Prostate gland (tissue), 2 donors: ENCODE measurements around the gene SYMPK. TPM values are rescaled to one million over a fixed set of nuclear protein-coding genes. Genes with fewer than 3 reads are reported as not detected.

Experiments used
- DNase-seq: peaks from one replicate; pipeline ENCODE4 v3.0.0-alpha.2; 2019; ENCODE audit warnings: low spot score
- H3K27ac ChIP-seq, 2 donors: fragments of 200-600 bp; sonication (generic); 2 replicates each; pipeline ENCODE4 v1.5.1; 2017 to 2019
- H3K27me3 ChIP-seq: fragments of 200-600 bp; sonication (generic); replicated peaks from 2 replicates; pipeline ENCODE4 v1.5.1; 2019; ENCODE audit not compliant: insufficient read depth
- H3K36me3 ChIP-seq, 2 donors: fragments of 200-600 bp; sonication (generic); 1 replicate in 1 of 2; 2 replicates in 1 of 2; pipeline versions ENCODE4 v1.5.1 to v1.8.1; 2017 to 2019
- H3K4me1 ChIP-seq: fragments of 200-600 bp; sonication (generic); replicated peaks from 2 replicates; pipeline ENCODE4 v1.5.1; 2019
- H3K4me3 ChIP-seq, 2 donors: fragments of 200-600 bp; sonication (generic); 2 replicates each; pipeline ENCODE4 v1.5.1; 2017 to 2019
- H3K9me3 ChIP-seq: fragments of 200-600 bp; sonication (generic); 2 replicates; pipeline ENCODE4 v1.5.1; 2017
- POLR2A ChIP-seq: fragments of 450-650 bp; IDR thresholded peaks from one replicate; pipeline ENCODE4 v1.6.1; 2016; ENCODE audit warnings: antibody characterized with exemption, mild to moderate bottlenecking
- POLR2AphosphoS5 ChIP-seq: sonication (generic); formaldehyde crosslinking; IDR thresholded peaks from one replicate; pipeline ENCODE4 v1.6.1; 2017; ENCODE audit warnings: antibody characterized with exemption
- WGBS: methylation state at CpG from one replicate; pipeline ENCODE4 v1.1.5; 2018; 5-methylcytosine and 5-hydroxymethylcytosine counted together
- intact Hi-C: fragments of 100-400 bp; cut with DNase I; formaldehyde crosslinking; loops from one replicate; pipeline ENCODE4 v1.14.2; 2022
- total RNA-seq, 2 donors: library from RNA; depleted of rRNA; stranded (reverse); fragments of >200 nt; gene quantifications; one replicate each; pipeline ENCODE4 v1.1.0, GENCODE V29; 2016
- TF ChIP-seq, protein P1 (sequence below), 4 experiments: fragments of 200-600 bp in 2 of 4; fragments of 450-650 bp in 2 of 4; sonication (generic) in 2 of 4; IDR thresholded peaks; 1 replicate in 3 of 4; 2 replicates in 1 of 4; pipeline ENCODE4 v1.5.1; 2016 to 2019; ENCODE audit warnings: antibody characterized with exemption in 4 of 4, mild to moderate bottlenecking in 2 of 4, moderate library complexity in 2 of 4

Gene SYMPK
- total RNA-seq, 2 donors from 2014 or later: 76.4 to 104 TPM

DNA sequence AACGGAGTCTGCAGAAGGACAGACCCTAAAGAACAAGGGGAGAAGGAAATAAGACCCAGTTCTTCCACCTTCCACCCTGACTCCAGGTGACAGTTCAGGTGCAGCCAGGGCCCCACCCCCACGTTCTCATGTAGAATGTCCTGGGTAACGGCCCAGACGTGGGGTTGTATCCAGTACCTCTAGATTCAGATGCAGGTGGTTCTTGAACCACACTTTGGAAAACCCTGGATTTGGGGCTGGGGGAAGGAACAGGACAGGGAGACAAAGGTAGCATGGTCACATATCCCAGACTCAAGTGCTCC lies 82.8 kb downstream of the SYMPK start:
- Histone ChIP-seq H3K4me1 (peaks cover 18% of the 10 kb centered on the region), H3K36me3 (peaks cover 0 to 17% of the 10 kb centered on the region in 2 donors), H3K9me3 (no peaks in the 10 kb centered on the region), H3K27ac (peak overlapping the region in 1 of 2 donors; percentile 82), H3K27me3 (no peaks in the 10 kb centered on the region), H3K4me3 (peak overlapping the region in 1 of 2 donors; percentile 30)
- 24% methylated on average over 4 of the region's 4 CpGs for WGBS
- no peak for DNase-seq
- intact Hi-C loops: no loop called here
- no peak for TF ChIP-seq POLR2A
- TF ChIP-seq, protein P1, sequence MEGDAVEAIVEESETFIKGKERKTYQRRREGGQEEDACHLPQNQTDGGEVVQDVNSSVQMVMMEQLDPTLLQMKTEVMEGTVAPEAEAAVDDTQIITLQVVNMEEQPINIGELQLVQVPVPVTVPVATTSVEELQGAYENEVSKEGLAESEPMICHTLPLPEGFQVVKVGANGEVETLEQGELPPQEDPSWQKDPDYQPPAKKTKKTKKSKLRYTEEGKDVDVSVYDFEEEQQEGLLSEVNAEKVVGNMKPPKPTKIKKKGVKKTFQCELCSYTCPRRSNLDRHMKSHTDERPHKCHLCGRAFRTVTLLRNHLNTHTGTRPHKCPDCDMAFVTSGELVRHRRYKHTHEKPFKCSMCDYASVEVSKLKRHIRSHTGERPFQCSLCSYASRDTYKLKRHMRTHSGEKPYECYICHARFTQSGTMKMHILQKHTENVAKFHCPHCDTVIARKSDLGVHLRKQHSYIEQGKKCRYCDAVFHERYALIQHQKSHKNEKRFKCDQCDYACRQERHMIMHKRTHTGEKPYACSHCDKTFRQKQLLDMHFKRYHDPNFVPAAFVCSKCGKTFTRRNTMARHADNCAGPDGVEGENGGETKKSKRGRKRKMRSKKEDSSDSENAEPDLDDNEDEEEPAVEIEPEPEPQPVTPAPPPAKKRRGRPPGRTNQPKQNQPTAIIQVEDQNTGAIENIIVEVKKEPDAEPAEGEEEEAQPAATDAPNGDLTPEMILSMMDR (IDR thresholded peaks at IDR 0.05): no peak

DNA sequence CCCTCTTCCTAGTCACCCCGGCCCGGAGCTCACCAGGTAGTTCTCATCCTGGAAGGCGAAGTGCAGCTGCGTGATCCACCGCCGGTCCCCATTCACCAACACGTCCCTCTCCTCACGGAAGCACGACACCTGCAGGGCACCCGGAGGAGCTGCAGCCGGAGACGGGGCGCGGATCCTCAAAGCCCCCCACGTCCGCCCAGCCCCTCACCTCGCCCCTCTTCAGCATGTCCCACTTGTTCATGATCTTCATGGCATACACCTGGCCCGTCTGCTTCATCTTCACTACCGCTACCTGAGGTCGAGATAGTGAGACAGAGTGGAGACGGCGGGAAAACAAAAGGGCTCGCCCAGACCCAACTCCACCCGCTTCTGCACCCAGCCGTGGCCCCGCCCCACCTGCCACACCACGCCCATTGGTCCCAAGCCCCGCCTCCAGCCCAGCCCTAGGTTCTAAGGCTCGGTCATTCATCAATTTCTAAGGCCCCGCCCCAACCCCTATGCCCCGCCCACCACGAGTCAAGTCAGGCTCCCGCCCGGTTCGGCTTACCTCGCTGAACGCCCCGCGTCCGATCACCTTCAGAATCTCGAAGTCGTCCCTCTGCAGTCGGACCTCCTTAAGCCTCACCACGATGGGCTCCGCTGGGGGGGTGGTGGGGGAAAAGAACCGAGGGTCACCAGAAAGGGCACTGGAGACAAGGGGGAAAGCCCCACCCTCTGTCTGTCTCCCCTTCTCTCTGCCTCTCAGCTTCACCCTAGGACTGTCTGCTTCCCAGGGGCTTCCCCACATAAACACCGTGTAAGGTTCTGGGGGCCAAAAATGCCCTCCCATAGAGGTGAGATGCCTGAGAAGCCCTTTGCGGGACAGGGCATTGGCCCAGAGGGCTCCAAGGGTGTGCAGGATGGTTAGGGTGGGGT lies 83.5 kb downstream of the SYMPK start:
- TF ChIP-seq POLR2A: no peak
- TF ChIP-seq, protein P1 (IDR thresholded peaks at IDR 0.05): peak; percentile 52 to 82 (median 66)
- peak; percentile 38 for TF ChIP-seq POLR2AphosphoS5
- peaks cover 18% of the 10 kb centered on the region for H3K4me1 ChIP-seq
- H3K27ac ChIP-seq: peak overlapping the region; percentile 26 to 82
- DNase-seq: peak; percentile 90
- no peaks in the 10 kb centered on the region for H3K27me3 ChIP-seq
- no peaks in the 10 kb centered on the region for H3K9me3 ChIP-seq
- WGBS: 11% methylated on average over 48 of the region's 48 CpGs
- H3K36me3 ChIP-seq: peaks cover 0 to 17% of the 10 kb centered on the region in 2 donors
- intact Hi-C loops: no loop called here
- peak overlapping the region in 1 of 2 donors; percentile 14 for H3K4me3 ChIP-seq

DNA sequence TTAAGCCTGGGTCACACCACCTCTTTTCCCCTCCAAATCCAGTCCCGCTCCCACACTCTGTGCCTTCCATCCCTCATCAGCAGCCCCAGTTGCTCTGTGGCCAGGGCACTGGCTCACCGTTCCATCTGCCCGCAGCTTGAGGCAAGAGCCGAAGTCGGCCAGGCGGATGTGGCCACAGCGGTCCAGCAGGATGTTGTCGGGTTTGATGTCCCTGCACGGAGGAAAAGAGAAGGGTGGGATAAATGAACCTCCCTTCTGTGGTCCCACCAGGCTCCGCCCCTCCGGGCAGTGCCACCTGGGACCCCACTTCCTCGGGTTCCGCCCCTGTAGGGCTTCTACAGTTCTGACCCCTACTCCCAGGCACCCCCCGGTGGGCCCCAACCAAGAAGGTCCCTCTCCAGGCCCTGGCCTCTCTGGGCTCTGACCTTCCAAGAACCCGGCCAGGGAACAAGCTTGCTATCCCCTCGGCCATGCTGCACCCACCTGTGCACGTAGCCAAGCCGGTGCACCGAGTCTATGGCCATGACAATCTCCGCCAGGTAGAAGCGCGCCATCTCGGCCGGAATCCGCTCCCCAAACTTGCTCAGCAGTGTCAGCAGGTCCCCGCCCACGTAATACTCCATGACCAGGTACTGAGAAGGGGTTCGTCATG lies 84.8 kb downstream of the SYMPK start:
- Histone ChIP-seq H3K27me3 (no peaks in the 10 kb centered on the region), H3K27ac (no peak overlapping the region), H3K4me1 (peaks cover 13% of the 10 kb centered on the region), H3K9me3 (no peaks in the 10 kb centered on the region), H3K36me3 (peaks cover 0 to 17% of the 10 kb centered on the region in 2 donors), H3K4me3 (no peak overlapping the region)
- intact Hi-C loops: no loop called here
- DNase-seq: no peak
- WGBS: 90% methylated on average over 28 of the region's 28 CpGs
- TF ChIP-seq POLR2A: no peak
- no peak for TF ChIP-seq POLR2AphosphoS5
- TF ChIP-seq, protein P1 (IDR thresholded peaks at IDR 0.05): no peak

DNA sequence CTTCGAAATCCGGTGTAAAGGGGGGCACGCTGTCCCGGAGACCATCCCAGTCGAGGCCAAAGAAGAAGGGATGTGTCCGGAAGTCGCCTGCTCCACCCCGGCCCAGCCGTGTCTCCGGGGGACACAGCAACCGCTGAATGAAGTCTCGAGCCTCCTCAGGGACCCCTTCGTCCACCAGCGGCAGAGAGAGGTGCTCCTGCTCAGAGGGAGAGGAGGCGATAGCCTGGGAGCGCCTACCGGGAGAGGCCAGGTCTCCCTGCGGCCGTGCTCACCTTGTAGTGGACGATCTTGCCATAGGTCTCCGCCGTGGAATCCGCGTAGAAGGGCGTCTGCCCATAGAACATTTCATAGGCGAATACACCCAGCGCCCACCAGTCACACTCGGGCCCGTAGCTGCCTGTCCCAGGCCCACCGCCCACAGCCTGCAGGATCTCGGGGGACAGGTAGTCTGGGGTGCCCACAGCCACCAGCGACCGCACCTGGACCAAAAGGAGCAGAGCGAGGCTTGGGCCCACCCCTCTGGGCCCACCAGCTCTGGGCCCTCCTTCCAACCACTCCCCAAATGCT lies 85.5 kb downstream of the SYMPK start:
- intact Hi-C loops: no loop called here
- Histone ChIP-seq H3K36me3 (peaks cover 0 to 17% of the 10 kb centered on the region in 2 donors), H3K4me3 (no peak overlapping the region), H3K27me3 (no peaks in the 10 kb centered on the region), H3K9me3 (no peaks in the 10 kb centered on the region), H3K27ac (no peak overlapping the region), H3K4me1 (peaks cover 12% of the 10 kb centered on the region)
- DNase-seq: no peak
- 95% methylated on average over 30 of the region's 34 CpGs for WGBS
- TF ChIP-seq POLR2AphosphoS5 (no peak), POLR2A (no peak)
- TF ChIP-seq, protein P1 (IDR thresholded peaks at IDR 0.05): no peak
